ENCODE data around the gene SLC2A13.

SLC2A13 gene

GRCh38 chr12:40138526-40138925 lies 32.6 kb upstream of the SLC2A13 start:
- no peak overlapping the region for H3K4me3 ChIP-seq (ENCODE audit: low read length)
- WGBS (ENCODE audit: insufficient coverage, insufficient read length) = no CpG with 5 or more reads among the region's 2 CpGs
- H3K27ac ChIP-seq (ENCODE audit: low read length) = no peak overlapping the region
- no peaks in the 10 kb centered on the region for H3K36me3 ChIP-seq (ENCODE audit: control insufficient read depth, insufficient read depth, low read length)
- no peak for DNase-seq (ENCODE audit: low read depth, low spot score)
- no peaks in the 10 kb centered on the region for H3K4me1 ChIP-seq (ENCODE audit: control insufficient read depth, insufficient read depth, low read length)
- H3K9me3 ChIP-seq (ENCODE audit: control insufficient read depth, insufficient read depth, low read length) = no peaks in the 10 kb centered on the region
- no peaks in the 10 kb centered on the region for H3K27me3 ChIP-seq (ENCODE audit: control insufficient read depth, insufficient read depth, low read length)

- no peak for DNase-seq (ENCODE audit: low read depth, low spot score)
- Histone ChIP-seq H3K36me3 (ENCODE audit: control insufficient read depth, insufficient read depth, low read length) (no peaks in the 10 kb centered on the region), H3K9me3 (ENCODE audit: control insufficient read depth, insufficient read depth, low read length) (no peaks in the 10 kb centered on the region), H3K4me3 (ENCODE audit: low read length) (no peak overlapping the region), H3K27me3 (ENCODE audit: control insufficient read depth, insufficient read depth, low read length) (no peaks in the 10 kb centered on the region), H3K27ac (ENCODE audit: low read length) (no peak overlapping the region), H3K4me1 (ENCODE audit: control insufficient read depth, insufficient read depth, low read length) (no peaks in the 10 kb centered on the region)
- no CpG with 5 or more reads among the region's 3 CpGs for WGBS (ENCODE audit: insufficient coverage, insufficient read length)
Observed at GRCh38 chr12:40137252-40137651, 31.4 kb upstream of the SLC2A13 start.

- Histone ChIP-seq H3K4me3 (ENCODE audit: low read length) (no peak overlapping the region), H3K4me1 (ENCODE audit: control insufficient read depth, insufficient read depth, low read length) (no peaks in the 10 kb centered on the region), H3K27ac (ENCODE audit: low read length) (no peak overlapping the region), H3K9me3 (ENCODE audit: control insufficient read depth, insufficient read depth, low read length) (no peaks in the 10 kb centered on the region), H3K27me3 (ENCODE audit: control insufficient read depth, insufficient read depth, low read length) (no peaks in the 10 kb centered on the region), H3K36me3 (ENCODE audit: control insufficient read depth, insufficient read depth, low read length) (no peaks in the 10 kb centered on the region)
- no peak for DNase-seq (ENCODE audit: low read depth, low spot score)
Observed at GRCh38 chr12:40127408-40127807, 21.5 kb upstream of the SLC2A13 start.

GRCh38 chr12:40123496-40123895 lies 17.6 kb upstream of the SLC2A13 start:
- H3K36me3 ChIP-seq (ENCODE audit: control insufficient read depth, insufficient read depth, low read length) = no peaks in the 10 kb centered on the region
- H3K4me1 ChIP-seq (ENCODE audit: control insufficient read depth, insufficient read depth, low read length) = no peaks in the 10 kb centered on the region
- DNase-seq (ENCODE audit: low read depth, low spot score) = no peak
- no CpG with 5 or more reads among the region's 1 CpG for WGBS (ENCODE audit: insufficient coverage, insufficient read length)
- H3K4me3 ChIP-seq (ENCODE audit: low read length) = no peak overlapping the region
- H3K27ac ChIP-seq (ENCODE audit: low read length) = no peak overlapping the region
- H3K9me3 ChIP-seq (ENCODE audit: control insufficient read depth, insufficient read depth, low read length) = no peaks in the 10 kb centered on the region
- no peaks in the 10 kb centered on the region for H3K27me3 ChIP-seq (ENCODE audit: control insufficient read depth, insufficient read depth, low read length)

GRCh38 chr12:40122842-40123241 lies 17.0 kb upstream of the SLC2A13 start:
- no peaks in the 10 kb centered on the region for H3K27me3 ChIP-seq (ENCODE audit: control insufficient read depth, insufficient read depth, low read length)
- H3K4me1 ChIP-seq (ENCODE audit: control insufficient read depth, insufficient read depth, low read length) = no peaks in the 10 kb centered on the region
- DNase-seq (ENCODE audit: low read depth, low spot score) = no peak
- no peak overlapping the region for H3K4me3 ChIP-seq (ENCODE audit: low read length)
- no peaks in the 10 kb centered on the region for H3K36me3 ChIP-seq (ENCODE audit: control insufficient read depth, insufficient read depth, low read length)
- no peaks in the 10 kb centered on the region for H3K9me3 ChIP-seq (ENCODE audit: control insufficient read depth, insufficient read depth, low read length)
- no CpG with 5 or more reads among the region's 1 CpG for WGBS (ENCODE audit: insufficient coverage, insufficient read length)
- H3K27ac ChIP-seq (ENCODE audit: low read length) = no peak overlapping the region

- H3K27ac ChIP-seq (ENCODE audit: low read length) = no peak overlapping the region
- H3K4me3 ChIP-seq (ENCODE audit: low read length) = no peak overlapping the region
- H3K4me1 ChIP-seq (ENCODE audit: control insufficient read depth, insufficient read depth, low read length) = no peaks in the 10 kb centered on the region
- WGBS (ENCODE audit: insufficient coverage, insufficient read length) = no CpG with 5 or more reads among the region's 3 CpGs
- no peak for DNase-seq (ENCODE audit: low read depth, low spot score)
- H3K36me3 ChIP-seq (ENCODE audit: control insufficient read depth, insufficient read depth, low read length) = no peaks in the 10 kb centered on the region
- no peaks in the 10 kb centered on the region for H3K9me3 ChIP-seq (ENCODE audit: control insufficient read depth, insufficient read depth, low read length)
- H3K27me3 ChIP-seq (ENCODE audit: control insufficient read depth, insufficient read depth, low read length) = no peaks in the 10 kb centered on the region
Observed at GRCh38 chr12:40117818-40118217, 11.9 kb upstream of the SLC2A13 start.

GRCh38 chr12:40110586-40110985 lies 4.7 kb upstream of the SLC2A13 start:
- Histone ChIP-seq H3K27me3 (ENCODE audit: control insufficient read depth, insufficient read depth, low read length) (no peaks in the 10 kb centered on the region), H3K36me3 (ENCODE audit: control insufficient read depth, insufficient read depth, low read length) (no peaks in the 10 kb centered on the region), H3K4me1 (ENCODE audit: control insufficient read depth, insufficient read depth, low read length) (peaks cover 1% of the 10 kb centered on the region; the same call in 1 of the 2 replicates), H3K27ac (ENCODE audit: low read length) (no peak overlapping the region), H3K9me3 (ENCODE audit: control insufficient read depth, insufficient read depth, low read length) (no peaks in the 10 kb centered on the region), H3K4me3 (ENCODE audit: low read length) (no peak overlapping the region)
- WGBS (ENCODE audit: insufficient coverage, insufficient read length) = no CpG with 5 or more reads among the region's 1 CpG
- no peak for DNase-seq (ENCODE audit: low read depth, low spot score)

- Histone ChIP-seq H3K9me3 (ENCODE audit: control insufficient read depth, insufficient read depth, low read length) (no peaks in the 10 kb centered on the region), H3K4me3 (ENCODE audit: low read length) (no peak overlapping the region), H3K4me1 (ENCODE audit: control insufficient read depth, insufficient read depth, low read length) (peaks cover 2% of the 10 kb centered on the region; the same call in 1 of the 2 replicates), H3K27me3 (ENCODE audit: control insufficient read depth, insufficient read depth, low read length) (no peaks in the 10 kb centered on the region; the same call in 1 of the 2 replicates), H3K36me3 (ENCODE audit: control insufficient read depth, insufficient read depth, low read length) (no peaks in the 10 kb centered on the region), H3K27ac (ENCODE audit: low read length) (no peak overlapping the region)
- no peak for DNase-seq (ENCODE audit: low read depth, low spot score)
- WGBS (ENCODE audit: insufficient coverage, insufficient read length) = no CpG with 5 or more reads among the region's 29 CpGs
Observed at GRCh38 chr12:40107803-40108620, 2.1 kb upstream of the SLC2A13 start.

GRCh38 chr12:40107098-40107802 lies 1.4 kb upstream of the SLC2A13 start:
- H3K4me3 ChIP-seq (ENCODE audit: low read length) = no peak overlapping the region
- H3K4me1 ChIP-seq (ENCODE audit: control insufficient read depth, insufficient read depth, low read length) = peaks cover 3% of the 10 kb centered on the region; the same call in 1 of the 2 replicates

GRCh38 chr12:40106655-40107054 lies 774 bp upstream of the SLC2A13 start:
- Histone ChIP-seq H3K27ac (ENCODE audit: low read length) (no peak overlapping the region), H3K4me3 (ENCODE audit: low read length) (no peak overlapping the region), H3K4me1 (ENCODE audit: control insufficient read depth, insufficient read depth, low read length) (peaks cover 3% of the 10 kb centered on the region; the same call in 1 of the 2 replicates), H3K36me3 (ENCODE audit: control insufficient read depth, insufficient read depth, low read length) (no peaks in the 10 kb centered on the region), H3K27me3 (ENCODE audit: control insufficient read depth, insufficient read depth, low read length) (no peaks in the 10 kb centered on the region; the same call in 1 of the 2 replicates), H3K9me3 (ENCODE audit: control insufficient read depth, insufficient read depth, low read length) (no peaks in the 10 kb centered on the region)
- no peak for DNase-seq (ENCODE audit: low read depth, low spot score)
- WGBS (ENCODE audit: insufficient coverage, insufficient read length) = no CpG with 5 or more reads among the region's 6 CpGs

More at GRCh38 chr12:40107098-40107802, 1.4 kb upstream of the SLC2A13 start:
- Histone ChIP-seq H3K27me3 (ENCODE audit: control insufficient read depth, insufficient read depth, low read length) (no peaks in the 10 kb centered on the region; the same call in 1 of the 2 replicates), H3K36me3 (ENCODE audit: control insufficient read depth, insufficient read depth, low read length) (no peaks in the 10 kb centered on the region), H3K9me3 (ENCODE audit: control insufficient read depth, insufficient read depth, low read length) (no peaks in the 10 kb centered on the region), H3K27ac (ENCODE audit: low read length) (no peak overlapping the region)
- no CpG with 5 or more reads among the region's 19 CpGs for WGBS (ENCODE audit: insufficient coverage, insufficient read length)
- DNase-seq (ENCODE audit: low read depth, low spot score) = no peak

All from iPS DF 6.9 (cell line).